GM18873 (cell line): ENCODE data around the gene TANGO2.

Source experiments
- ATAC-seq: cut with Tn5 transposase; IDR thresholded peaks from one replicate; pipeline ENCODE4 v1.9.1; 2021; ENCODE audit warnings: mild to moderate bottlenecking, moderate library complexity, moderate number of reproducible peaks; ENCODE audit not compliant: unreplicated experiment, low FRiP score

TANGO2 gene

DNA sequence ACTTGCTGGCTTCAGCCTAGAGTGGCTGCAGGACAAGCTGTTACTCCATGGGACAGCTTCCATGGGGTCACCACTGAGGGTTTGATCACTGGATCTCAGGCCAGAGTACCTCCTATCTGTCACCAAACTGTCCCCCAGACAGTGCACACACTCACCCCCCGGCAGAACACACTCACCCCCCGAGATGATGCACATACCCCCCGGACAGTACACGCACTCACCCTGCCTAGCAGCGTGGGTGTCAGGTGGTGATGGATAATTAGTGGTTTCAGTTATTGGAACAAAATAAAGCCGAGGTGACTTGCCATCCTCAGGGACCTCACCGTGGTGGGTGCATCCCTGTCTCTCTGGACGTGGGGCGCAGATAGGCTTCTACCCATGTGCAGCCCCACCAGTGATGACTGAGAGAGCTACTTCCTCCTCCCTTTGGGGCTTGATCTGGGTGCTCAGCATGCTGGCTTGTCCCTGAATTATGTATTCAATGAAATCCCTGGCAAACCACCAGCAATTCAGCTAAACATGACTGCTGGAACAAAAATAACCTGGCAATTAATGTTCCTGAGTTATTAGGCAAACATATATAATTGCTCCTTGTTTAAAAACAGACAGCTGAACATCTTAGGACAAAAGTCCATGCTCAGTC is 18.9 kb downstream of the TANGO2 start:
- no peak for ATAC-seq

DNA sequence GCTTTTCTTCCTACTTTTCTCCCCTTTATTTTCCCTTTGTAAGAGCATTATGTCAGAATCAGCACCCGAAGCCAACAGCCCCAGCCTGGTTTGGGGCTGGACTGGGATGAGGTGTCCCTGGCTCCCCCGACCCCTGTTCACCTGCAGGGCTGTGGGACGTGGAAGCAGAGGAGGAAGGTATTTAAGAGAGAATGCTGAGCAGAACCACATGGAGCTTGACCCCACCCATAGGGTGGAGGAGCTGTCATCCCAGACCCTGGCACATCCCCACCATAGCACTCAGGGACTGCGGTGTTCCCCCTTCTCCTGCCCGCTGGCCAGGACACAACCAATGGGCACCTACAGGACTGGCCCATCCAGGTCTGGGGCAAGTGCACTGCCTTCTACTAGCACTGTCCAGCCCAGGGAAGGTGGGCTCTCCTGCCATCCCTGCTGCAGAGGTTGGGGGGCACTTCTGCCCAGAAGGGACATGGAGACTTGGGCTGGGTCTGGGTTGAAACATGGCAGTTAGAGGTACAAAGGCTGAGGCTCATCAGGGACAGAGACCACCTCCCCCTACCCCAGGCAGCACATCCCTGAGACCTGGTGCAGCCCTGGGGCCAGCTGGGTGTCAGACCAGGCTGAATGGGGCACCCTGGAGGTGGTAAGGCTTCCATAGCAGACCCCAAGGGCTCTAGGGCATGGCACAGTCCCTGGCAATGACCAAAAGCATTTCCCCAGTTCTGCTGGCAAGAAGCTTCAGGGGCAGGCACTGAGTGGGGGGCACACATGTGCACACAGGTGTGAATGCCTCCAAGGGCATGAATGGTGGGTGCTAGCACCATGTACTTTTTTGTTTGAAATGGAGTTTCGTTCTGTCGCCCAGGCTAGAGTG is 19.7 kb downstream of the TANGO2 start:
- no peak for ATAC-seq

DNA sequence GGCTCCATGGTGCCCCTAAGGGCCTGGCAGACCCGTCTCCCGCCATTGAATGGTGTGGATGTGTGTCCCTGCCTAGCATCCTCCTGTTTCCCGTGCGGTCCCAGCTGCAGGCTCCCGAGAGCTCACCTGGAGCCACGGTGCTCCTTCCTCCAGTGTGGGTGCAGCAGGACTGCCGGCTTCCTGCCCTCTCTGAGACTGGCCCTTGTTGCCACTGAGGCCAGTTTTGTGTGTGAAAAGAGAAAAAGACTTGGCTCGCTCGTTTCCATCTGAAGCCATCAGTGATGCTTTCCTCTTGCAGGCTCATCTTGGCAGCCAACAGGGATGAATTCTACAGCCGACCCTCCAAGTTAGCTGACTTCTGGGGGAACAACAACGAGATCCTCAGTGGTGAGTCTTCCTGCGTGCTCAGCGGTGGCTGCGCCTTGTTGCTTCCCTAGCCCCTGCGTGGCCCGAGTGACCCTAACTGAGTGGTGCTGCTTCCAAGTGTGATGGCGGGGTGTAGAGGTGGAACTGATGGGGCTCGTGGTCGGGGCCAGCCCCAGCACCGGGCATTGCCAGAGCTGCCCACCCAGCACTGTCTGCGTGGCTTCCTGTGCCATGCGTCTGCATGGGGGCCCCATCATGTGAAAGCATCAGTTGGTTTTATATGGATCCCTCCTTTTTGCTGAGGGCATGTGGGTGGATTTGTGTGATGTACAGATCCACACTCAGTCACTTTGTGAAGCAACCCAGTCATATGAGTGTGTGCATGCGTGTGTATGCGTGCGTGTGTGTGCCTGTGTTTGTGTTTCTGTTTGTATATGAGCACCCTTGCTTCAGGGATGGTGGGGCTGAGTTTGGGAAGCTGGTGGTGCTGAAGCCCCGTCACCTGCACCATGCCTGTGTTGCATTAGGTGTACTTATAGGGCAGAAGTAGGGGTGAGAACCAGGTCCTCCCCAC is 22.4 kb downstream of the TANGO2 start:
- ATAC-seq = no peak

DNA sequence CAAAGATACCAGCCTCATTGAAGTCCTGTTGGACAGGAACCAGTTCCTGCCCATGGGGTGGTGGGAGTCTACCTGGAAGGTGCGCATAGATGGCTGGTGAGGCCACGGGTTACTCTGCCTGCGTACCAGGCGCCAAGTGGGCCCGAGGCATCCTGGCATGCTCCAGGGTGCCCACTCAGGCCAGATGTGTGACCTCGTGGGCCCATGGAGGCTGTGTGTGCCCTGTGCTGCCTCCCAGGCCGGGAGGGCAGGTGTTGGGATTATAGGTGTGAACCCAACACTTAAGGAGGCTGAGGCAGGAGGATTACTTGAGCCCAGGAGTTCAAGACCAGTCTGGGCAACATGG is 23.1 kb downstream of the TANGO2 start:
- no peak for ATAC-seq

DNA sequence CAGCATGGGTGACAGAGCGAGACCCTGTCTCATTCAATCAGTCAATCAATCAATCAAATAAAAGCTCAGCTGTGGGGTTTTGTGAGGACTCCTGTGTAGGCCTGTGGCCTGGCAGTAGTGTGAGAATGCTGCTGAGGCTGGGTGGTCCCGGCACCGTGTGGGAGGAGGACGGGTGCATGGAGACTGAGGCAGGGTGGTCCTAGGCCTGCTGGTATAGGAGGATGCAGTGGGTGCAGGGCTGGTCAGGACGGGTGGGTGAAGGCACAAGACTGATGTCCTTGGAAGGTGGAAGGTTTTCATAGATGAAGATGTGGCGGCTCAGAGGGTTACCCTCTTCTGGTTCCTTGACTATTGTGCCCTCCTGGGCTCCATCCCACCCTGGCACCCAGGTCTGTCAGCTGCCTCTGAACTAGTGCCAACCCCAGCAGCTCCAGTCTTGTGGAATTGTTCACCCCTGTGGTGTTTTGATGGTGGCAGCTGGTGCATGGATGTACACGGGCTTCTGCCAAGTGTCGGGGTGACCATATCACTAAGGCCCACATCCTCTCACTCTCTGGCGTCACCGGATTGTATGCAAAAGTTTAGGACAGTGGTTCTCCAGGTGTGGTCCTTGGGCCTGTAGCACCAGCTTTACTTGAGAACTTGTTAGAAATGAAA is 23.7 kb downstream of the TANGO2 start:
- no peak for ATAC-seq

DNA sequence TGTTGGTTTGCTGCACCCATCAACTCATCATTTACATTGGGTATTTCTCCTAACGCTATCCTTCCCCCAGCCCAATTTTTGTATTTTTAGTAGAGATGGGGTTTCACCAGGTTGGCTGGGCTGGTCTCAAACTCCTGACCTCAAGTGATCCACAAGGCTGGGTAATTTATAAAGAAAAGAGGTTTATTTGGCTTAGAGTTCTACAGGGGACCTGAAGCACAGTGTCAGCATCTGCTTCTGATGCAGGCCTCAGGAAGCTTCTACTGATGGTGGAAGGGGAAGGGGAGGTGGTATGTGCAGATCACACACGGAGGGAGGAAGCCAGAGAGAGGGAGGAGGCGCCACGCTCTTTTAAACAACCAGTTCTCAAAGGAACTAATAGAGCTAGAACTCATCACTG is 25.8 kb downstream of the TANGO2 start:
- no peak for ATAC-seq

DNA sequence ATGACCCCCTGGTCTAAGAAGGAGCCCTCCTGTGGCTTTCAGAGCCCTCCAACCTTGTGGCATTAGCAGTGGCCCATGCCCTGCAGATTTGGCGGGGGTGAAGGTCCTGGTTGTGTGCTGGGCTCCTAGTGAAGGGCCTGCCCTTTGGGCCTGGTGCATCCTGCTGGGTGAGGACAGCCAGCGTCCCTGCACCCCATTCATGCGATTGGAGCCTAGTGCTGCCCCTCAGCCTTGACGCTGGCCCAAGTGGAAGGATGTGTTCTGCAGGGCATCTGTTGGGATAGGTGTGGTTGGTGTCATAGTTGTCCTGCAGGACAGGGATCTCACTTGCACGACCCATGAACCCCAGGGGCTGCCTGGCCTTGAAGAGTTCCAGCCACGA is 31.0 kb downstream of the TANGO2 start:
- no peak for ATAC-seq

DNA sequence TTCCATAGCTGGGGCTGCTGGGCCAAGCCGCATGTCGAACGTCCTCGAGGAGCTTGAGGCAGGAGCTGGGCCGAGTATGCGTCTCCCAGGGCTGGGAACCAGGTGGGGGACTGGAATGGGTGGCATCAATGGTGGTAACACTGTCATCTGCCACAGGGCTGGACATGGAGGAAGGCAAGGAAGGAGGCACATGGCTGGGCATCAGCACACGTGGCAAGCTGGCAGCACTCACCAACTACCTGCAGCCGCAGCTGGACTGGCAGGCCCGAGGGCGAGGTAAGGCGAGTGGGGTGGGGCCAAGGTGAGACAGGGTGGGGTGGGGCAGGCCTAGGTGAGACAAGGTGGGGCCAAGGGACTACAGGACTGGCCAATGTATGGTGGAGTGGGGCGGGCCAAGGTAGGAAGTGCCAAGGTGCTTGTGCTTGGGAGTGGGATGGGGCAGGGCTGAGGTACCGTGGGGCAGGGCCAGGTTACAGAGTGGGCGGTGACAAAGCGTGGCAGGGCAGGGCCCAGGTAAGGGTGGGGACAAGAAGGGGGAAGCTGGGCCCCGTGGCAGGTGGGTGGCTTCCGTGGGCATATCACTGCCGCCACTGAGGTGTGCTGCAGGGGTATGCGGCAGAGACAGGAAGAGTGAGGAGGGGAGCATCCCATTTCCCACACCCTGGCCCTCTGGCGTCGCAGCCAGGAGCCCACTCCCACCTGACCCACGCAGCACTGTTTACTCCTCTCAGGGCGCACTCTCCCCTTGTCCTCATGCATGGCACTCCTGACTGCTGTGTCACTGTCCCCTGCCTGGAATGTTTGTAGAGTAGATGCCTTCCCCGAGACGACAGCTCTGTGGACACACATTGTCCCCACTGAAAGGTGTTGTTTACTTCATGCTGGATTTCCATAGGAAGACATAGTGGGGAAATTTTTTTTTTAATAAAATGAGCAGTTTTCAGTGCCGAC is 31.7 kb downstream of the TANGO2 start:
- ATAC-seq = no peak

DNA sequence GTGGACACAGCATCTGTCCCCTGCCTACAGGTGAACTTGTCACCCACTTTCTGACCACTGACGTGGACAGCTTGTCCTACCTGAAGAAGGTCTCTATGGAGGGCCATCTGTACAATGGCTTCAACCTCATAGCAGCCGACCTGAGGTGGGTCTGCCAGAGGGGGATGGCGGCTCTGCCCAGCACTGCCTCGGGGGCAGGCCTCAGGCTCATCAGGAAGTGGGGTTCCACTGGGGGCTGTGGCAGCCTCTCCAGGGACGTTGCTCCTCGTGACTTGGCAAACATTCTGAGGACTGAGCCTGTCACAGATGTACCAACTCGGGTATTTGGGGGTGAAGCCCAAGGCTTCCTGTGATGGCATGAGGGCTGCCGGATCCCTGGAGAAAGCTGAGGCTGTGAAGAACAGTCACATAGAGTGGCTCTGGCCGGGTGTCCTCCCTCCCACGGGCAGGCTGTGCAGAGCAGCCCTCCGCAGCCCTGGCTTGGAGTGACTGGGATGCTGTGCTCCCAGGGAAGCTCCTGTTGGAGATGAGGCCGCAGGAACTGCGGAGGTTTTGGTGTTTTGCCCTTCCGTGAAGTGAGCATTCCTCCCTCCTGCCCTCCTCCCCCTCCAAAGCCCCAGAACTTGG is 32.6 kb downstream of the TANGO2 start:
- ATAC-seq = no peak

DNA sequence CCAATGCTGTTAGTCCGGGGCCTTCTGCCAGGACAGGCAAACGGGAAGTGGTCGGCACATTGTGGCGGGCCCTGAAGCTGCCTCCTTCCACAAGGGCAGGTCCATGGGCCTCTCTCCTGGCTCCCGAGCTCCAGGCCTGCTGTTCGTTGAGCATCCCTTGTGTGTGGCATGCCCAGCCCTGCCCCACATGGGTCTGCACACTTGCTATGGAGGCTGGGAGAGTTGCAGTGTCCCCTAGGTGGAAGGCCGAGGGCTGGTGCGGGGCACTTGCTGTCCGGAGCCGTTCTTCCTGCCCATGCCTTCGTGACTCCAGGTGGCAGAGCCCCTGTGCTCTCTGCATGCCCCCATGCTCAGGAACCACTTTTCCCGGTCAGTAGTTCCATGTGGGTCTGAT is 33.1 kb downstream of the TANGO2 start:
- no peak for ATAC-seq

DNA sequence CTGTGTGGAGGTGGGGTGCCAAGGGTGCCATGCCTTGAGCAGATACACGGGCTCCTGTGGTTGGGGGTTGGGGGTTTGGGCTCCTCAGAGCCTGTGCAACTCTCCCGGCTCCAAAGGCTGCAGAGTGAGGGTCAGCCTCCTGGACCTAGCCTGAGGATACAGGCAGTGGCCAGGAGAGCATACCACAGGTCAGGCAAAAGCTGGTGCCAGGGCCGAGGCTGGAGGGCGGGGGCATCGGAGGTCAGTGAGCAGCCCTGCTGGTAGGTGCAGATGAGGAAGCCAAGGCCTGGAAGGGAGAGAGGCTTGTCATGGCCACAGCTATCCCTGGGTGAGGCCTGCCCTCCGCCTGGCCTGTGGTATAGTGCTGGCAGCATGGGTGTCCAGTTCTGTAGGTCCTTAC is 33.6 kb downstream of the TANGO2 start:
- no peak for ATAC-seq

DNA sequence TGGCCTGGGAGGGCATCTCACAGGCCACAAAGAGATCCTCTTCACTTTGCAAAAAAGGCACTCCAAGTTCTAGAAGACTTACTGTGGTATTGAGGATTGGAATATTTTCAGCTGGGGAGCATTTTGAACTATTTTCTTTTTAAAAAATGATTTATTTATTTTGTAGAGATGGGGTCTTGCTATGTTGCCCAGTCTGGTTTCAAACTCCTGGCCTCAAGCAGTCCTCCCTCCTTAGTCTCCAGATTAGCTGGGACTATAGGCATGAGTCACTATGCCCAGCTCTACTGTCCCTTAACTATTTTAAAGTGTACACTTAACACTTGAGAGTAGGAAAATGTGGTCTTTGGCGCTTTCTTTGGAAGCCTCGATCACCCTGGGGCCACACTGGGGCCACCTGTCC is 34.2 kb downstream of the TANGO2 start:
- no peak for ATAC-seq

DNA sequence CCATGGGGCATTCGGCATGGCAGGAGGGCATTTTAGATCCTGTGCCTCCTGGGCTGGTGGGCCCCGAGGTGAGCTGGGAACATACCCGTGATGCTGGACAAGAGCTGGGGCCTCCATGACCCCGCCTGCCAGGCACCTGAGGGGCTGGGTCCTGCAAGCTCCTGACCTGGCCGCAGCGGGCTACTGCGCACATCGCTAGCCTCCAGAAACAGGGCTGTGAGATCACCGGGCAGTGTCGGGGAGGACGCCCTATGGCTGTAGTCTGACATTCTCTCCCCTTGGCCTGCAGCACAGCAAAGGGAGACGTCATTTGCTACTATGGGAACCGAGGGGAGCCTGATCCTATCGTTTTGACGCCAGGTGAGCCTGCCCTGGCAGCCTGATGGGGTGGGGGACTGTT is 34.7 kb downstream of the TANGO2 start:
- no peak for ATAC-seq

DNA sequence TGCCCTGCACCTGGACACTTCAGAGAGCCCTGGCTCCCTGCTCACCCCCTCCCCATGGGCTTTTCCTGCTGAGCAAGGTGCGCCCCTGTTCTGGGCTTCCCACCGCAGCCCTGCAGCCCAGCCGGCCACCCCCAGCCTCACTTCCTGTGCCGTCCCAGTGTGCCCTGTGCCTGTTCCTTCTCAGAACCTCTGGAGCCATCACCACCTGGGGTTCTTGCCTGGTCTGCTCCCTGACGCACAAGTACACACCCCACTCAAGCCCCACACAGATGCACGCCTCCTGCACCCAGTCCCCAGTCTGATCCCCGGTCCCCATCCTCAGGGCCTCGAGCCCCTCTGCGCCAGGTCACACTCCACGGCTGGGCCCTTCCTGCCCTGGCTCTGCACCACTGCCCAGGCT is 35.3 kb downstream of the TANGO2 start:
- no peak for ATAC-seq

DNA sequence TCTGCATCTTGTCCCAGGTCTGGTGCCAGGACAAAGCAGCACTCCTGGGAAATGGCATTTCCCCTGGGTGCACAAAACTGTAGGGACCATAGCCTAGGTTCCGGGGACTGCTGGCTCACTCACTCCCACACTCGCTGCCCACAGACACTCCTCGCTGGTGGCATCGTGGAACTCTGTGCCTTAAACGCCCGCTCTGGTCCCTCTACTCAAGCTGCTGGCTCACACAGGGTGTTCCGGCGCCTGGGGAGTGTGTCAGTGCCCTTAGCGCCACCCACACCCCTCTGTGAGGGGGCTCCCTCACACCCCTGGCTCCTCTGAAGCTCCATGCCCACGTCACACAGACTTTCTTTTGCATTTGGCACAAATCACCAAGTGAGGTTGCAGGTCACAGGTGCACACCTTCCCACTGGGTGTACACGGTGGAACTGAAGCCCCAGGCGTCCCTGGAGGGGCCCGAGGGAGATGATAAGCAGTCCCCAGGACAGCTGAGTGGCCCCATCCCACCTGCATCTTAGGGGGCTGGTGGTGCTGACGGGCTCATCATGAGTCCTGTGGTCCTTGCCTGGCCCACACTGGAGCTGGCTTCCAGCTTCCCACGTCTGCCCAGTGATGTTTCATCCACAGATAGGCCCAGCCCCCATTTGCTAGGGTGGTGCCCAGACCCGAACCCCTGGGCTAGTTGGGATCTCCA is 35.9 kb downstream of the TANGO2 start:
- no peak for ATAC-seq

DNA sequence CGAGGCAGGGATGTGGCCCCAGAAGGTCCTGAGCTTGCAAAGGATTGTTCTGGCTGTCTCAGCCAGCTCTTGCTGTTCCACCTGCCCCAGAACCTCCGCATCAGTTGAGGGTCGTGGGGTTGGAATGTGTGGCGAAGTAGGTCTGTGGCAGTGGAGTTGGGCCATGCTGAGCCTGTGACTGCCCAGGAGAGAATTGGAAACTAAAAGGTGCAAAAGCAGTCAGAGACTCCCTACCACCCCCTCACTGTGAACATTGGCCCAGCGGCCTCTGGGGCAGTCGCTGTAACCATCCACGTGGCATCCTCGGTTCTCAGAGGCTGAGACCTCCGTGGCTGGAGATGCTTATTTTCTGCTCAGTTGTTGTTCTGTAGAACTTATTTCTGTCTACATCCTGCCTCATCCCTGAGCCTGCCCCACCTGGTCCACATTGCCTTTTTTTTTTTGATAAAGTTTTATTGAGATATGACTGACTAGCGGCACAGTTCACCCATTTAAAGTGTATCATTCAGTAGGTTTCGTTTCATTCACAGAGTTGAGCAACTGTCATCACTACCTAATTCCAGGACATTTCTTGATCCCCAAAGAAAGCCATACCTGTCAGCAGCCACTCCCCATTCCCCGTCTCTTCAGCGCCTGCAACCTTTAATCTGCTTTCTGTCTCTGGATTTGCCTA is 36.8 kb downstream of the TANGO2 start:
- ATAC-seq = no peak

DNA sequence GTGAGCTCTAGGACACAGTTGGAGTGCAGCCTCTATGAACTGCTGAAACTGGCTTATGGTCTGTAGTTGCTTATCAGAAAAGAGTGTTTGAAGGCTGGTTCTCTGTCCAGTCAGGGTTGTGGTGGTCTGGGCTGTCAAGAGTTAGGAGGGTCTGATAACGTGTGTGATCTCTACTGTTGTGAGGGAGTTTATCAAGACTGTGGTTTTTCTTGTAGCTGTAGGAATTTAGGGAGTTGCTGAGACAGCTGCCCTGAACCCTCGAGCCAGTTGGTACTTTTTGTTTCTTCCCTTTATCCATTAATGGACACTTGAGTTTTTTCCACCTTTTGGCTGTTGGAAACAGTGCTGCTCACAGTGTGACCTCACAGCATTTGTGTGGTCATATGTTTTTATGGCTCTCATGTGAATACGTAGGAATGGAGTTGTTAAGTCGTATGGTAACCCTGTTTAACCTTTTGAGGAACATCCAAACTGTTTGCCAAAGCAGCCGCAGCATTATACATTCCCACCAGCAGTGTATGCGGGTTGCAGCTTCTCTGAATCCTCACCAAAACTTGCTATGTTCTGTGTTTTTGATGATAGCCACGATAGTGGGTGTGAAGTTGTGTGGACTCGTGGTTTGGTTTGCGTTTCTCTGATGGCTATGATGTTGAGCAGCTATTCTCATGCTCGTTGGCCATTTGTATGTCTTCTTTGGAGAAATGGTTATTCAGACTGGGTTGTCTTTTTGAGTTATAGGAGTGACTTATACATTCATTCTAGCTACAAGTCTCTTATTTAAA is 38.3 kb downstream of the TANGO2 start:
- no peak for ATAC-seq
